K562 (cell line): ENCODE measurements around the gene CLEC17A. TPM values are rescaled to one million over a fixed set of nuclear protein-coding genes. Genes with fewer than 3 reads are reported as not detected.
A peak's percentile ranks its signal among the peaks of the same experiment; 100 is the strongest.

ENCODE experiments used
- ATAC-seq: fragments of 200-7000 bp; cut with Tn5 transposase; 3 replicates; pipeline ENCODE4 v1.9.1; 2020; ENCODE audit warnings: moderate library complexity
- BruUV-seq: library from RNA; stranded (reverse); fragments of 400-500 nt; replicated peaks from 2 replicates; lab custom pipeline; 2021; lab: Mats Ljungman, UMichigan
- CTCF ChIA-PET: fragments of 300-600 bp; formaldehyde crosslinking; extraction: SDS; loops from one replicate; lab custom pipeline; 2021; ENCODE audit warnings: low intra/inter-chr PET ratio; lab: Yijun Ruan, JAX
- POLR2A ChIA-PET: fragments of 300-600, 350-650 bp; sonication (Branson Sonifier 250); formaldehyde crosslinking; extraction: SDS; loops from one replicate; lab custom pipeline; 2021; ENCODE audit warnings: antibody characterized with exemption, inconsistent platforms; lab: Yijun Ruan, JAX
- DNase-seq, 4 experiments: peaks; one replicate each; pipeline versions ENCODE4 v3.0.0 to v3.0.0-alpha.2; 2011 to 2018; ENCODE audit warnings: low spot score in 3 of 4, mixed read lengths in 3 of 4; ENCODE audit errors: extremely low read depth in 1 of 4
- FAIRE-seq: peaks from 2 replicates; lab custom pipeline; 2011; peaks lifted over from hg19 to GRCh38; lab: Jason Lieb, UNC
- H2AFZ ChIP-seq: 2 replicates; pipeline ENCODE4 v1.6.0; 2011; ENCODE audit warnings: low read depth, low read length, control low read depth, inconsistent platforms
- H3K27ac ChIP-seq: fragments of 200-600 bp; 3 replicates; pipeline ENCODE4 v1.8.0; 2011; ENCODE audit warnings: low read depth, mild to moderate bottlenecking, control low read depth, inconsistent platforms, low read length, moderate library complexity, mixed read lengths; ENCODE audit errors: extremely low read depth
- H3K27me3 ChIP-seq, 2 experiments: fragments of 300-600 bp in 1 of 2; 2 replicates in 1 of 2; 3 replicates in 1 of 2; pipeline versions ENCODE4 v1.6.0 to v1.8.0; 2011; ENCODE audit warnings: inconsistent platforms in 2 of 2, low read length in 2 of 2, mild to moderate bottlenecking in 1 of 2, mixed read lengths in 1 of 2, moderate library complexity in 1 of 2; ENCODE audit not compliant: control insufficient read depth in 2 of 2, insufficient read depth in 2 of 2
- H3K36me3 ChIP-seq: fragments of 300-600 bp; 3 replicates; pipeline ENCODE4 v1.8.0; 2011; ENCODE audit warnings: mild to moderate bottlenecking, low read length, inconsistent platforms; ENCODE audit not compliant: control insufficient read depth, insufficient read depth
- H3K4me1 ChIP-seq, 2 experiments: fragments of 200-600 bp in 1 of 2; replicated peaks in 1 of 2; 2 replicates in 1 of 2; 3 replicates in 1 of 2; pipeline versions ENCODE4 v1.5.1 to v1.8.0; 2011; ENCODE audit warnings: inconsistent platforms in 2 of 2, low read length in 2 of 2, mild to moderate bottlenecking in 1 of 2, mixed read lengths in 1 of 2, moderate library complexity in 1 of 2; ENCODE audit not compliant: control insufficient read depth in 2 of 2, insufficient read depth in 2 of 2
- H3K4me2 ChIP-seq: 2 replicates; pipeline ENCODE4 v1.6.1; 2011; ENCODE audit warnings: low read length, control low read depth, inconsistent platforms, mixed read lengths; ENCODE audit not compliant: insufficient read depth
- H3K4me3 ChIP-seq: fragments of 200-600 bp; sonication (generic), shearing (Covaris generic); 2 replicates; pipeline ENCODE4 v1.5.1; 2016; ENCODE audit warnings: control low read depth, inconsistent platforms
- H3K79me2 ChIP-seq: fragments of 200-600 bp; 3 replicates; pipeline ENCODE4 v1.8.0; 2011; ENCODE audit warnings: low read length, inconsistent platforms; ENCODE audit not compliant: control insufficient read depth, insufficient read depth
- H3K9ac ChIP-seq, 2 experiments: 2 replicates each; pipeline versions ENCODE4 v1.6.0 to v1.6.1; 2011; ENCODE audit warnings: low read depth in 2 of 2, low read length in 2 of 2, control low read depth in 1 of 2, inconsistent platforms in 1 of 2, mild to moderate bottlenecking in 1 of 2, mixed read lengths in 1 of 2; ENCODE audit not compliant: insufficient read depth in 1 of 2
- H3K9me1 ChIP-seq: one replicate; pipeline ENCODE4 v1.6.0; 2011; ENCODE audit warnings: inconsistent platforms, mild to moderate bottlenecking, low read length, moderate library complexity; ENCODE audit not compliant: control insufficient read depth, insufficient read depth
- H3K9me3 ChIP-seq: replicated peaks from 2 replicates; pipeline ENCODE4 v1.5.1; 2011; ENCODE audit warnings: low read depth, low read length, inconsistent platforms; ENCODE audit not compliant: control insufficient read depth, insufficient read depth
- H4K20me1 ChIP-seq: replicated peaks from 2 replicates; pipeline ENCODE4 v1.6.1; 2011; ENCODE audit warnings: low read length, inconsistent platforms, mixed read lengths; ENCODE audit not compliant: control insufficient read depth, insufficient read depth
- BACH1 ChIP-seq: fragments of 200-800 bp; sonication (Bioruptor generic); IDR thresholded peaks from 2 replicates; pipeline ENCODE4 v1.6.1; 2016; ENCODE audit warnings: missing genetic modification characterization, missing compliant biosample characterization
- HOMEZ ChIP-seq: fragments of 250-450 bp; sonication (Bioruptor Pico); IDR thresholded peaks from 2 replicates; pipeline ENCODE4 v1.4.0; 2020; ENCODE audit warnings: mild to moderate bottlenecking, moderate library complexity
- KDM1A ChIP-seq, 2 experiments: fragments of 450-650 bp; IDR thresholded peaks; 2 replicates each; pipeline ENCODE4 v1.6.1; 2016; ENCODE audit warnings: mild to moderate bottlenecking in 2 of 2
- RBM25 ChIP-seq: fragments of 200-400 bp; formaldehyde crosslinking; IDR thresholded peaks from 2 replicates; pipeline ENCODE4 v1.6.1; 2018; ENCODE audit warnings: low read length, low read depth, moderate library complexity; ENCODE audit not compliant: severe bottlenecking
- TFE3 ChIP-seq: fragments of 450-650 bp; formaldehyde crosslinking; IDR thresholded peaks from 2 replicates; pipeline ENCODE4 v1.4.0; 2020; ENCODE audit warnings: mild to moderate bottlenecking, mixed read lengths
- USF1 ChIP-seq: sonication (generic); formaldehyde crosslinking; IDR thresholded peaks from 2 replicates; pipeline ENCODE4 v1.9.0; 2022; ENCODE audit warnings: mild to moderate bottlenecking, missing genetic modification reagents
- ZNF134 ChIP-seq: fragments of 250-450 bp; sonication (Bioruptor Pico); conservative IDR thresholded peaks from 2 replicates; pipeline ENCODE4 v1.4.0; 2020
- ZNF407 ChIP-seq: fragments of 450-650 bp; IDR thresholded peaks from 2 replicates; pipeline ENCODE4 v1.6.1; 2016; ENCODE audit warnings: low read depth
- ZNF668 ChIP-seq: fragments of 250-450 bp; sonication (Bioruptor Pico); IDR thresholded peaks from 2 replicates; pipeline ENCODE4 v1.8.0; 2022; ENCODE audit warnings: mild to moderate bottlenecking, inconsistent platforms
- WGBS: fragments of 100-300 bp; shearing (Covaris generic); methylation state at CpG from one replicate; pipeline ENCODE4 v1.1.6; 2016; ENCODE audit warnings: low coverage, mixed read lengths; ENCODE audit not compliant: insufficient coverage; ENCODE audit errors: missing lambda C conversion rate; 5-methylcytosine and 5-hydroxymethylcytosine counted together
- in situ Hi-C: fragments of 300-500 bp; cut with MboI; formaldehyde crosslinking; loops from 4 replicates; pipeline ENCODE4 v1.15.0; 2018; ENCODE audit warnings: inconsistent platforms, mixed read lengths
- intact Hi-C: fragments of 100-400 bp; cut with micrococcal nuclease; formaldehyde crosslinking; loops from 2 replicates; pipeline ENCODE4 v1.14.2; 2022
- polyA plus RNA-seq, 8 experiments: library from polyadenylated mRNA; depleted of rRNA in 4 of 8; stranded (reverse) in 5 of 8; unstranded in 3 of 8; fragments of >200 nt; fragmentation: Nextera tagmentation in 2 of 8; fragmentation: Illumina TruSeq in 1 of 8; extraction: Ambion mirVana in 2 of 8; extraction: Trizol in 1 of 8; gene quantifications; 2 replicates each; pipeline versions ENCODE4 v1.2.1 to v1.2.3, GENCODE V29; 2011 to 2014; ENCODE audit warnings: inconsistent platforms in 1 of 8, missing spikeins in 1 of 8
- total RNA-seq, 7 experiments: library from RNA; depleted of rRNA in 6 of 7; stranded (reverse); fragments of >200 nt in 6 of 7; fragmentation: Illumina TruSeq in 2 of 7; extraction: Trizol in 2 of 7; gene quantifications; 2 replicates each; pipeline versions ENCODE4 v1.2.1 to v1.2.3, GENCODE V29; 2011 to 2021; ENCODE audit warnings: low replicate concordance in 1 of 7

Gene CLEC17A
- total and polyA plus RNA-seq, 9 of the 15 experiments (the other 6 are each of a cell fraction or from before 2014, with no cell fraction given), result 0.03 TPM; not detected in 8

- Histone ChIP-seq H4K20me1 (no peaks in the 10 kb centered on the region), H3K4me3 (no peak overlapping the region), H3K9me1 (no peaks in the 10 kb centered on the region), H2AFZ (no peak overlapping the region), H3K9me3 (no peaks in the 10 kb centered on the region), H3K79me2 (no peaks in the 10 kb centered on the region), H3K4me2 (no peak overlapping the region), H3K4me1 (no peaks in the 10 kb centered on the region), H3K9ac (no peak overlapping the region), H3K27ac (no peak overlapping the region), H3K36me3 (no peaks in the 10 kb centered on the region), H3K27me3 (peaks cover 2 to 10% of the 10 kb centered on the region in 2 experiments; a peak in 2 of 5 replicates)
- intact Hi-C loops, result no loop called here
- in situ Hi-C loops, result no loop called here
- ChIA-PET POLR2A (no interaction called here), CTCF (no interaction called here)
- 0% methylated on average over 2 of the region's 2 CpGs for WGBS
- FAIRE-seq (no peak), ATAC-seq (no peak), DNase-seq (no peak)
- BruUV-seq, result no TSS peak
- TF ChIP-seq ZNF134 (CRISPR knock-in tag) (peak; percentile 97), ZNF407 (peak; percentile 60; the same call in 1 of the 2 replicates), TFE3 (CRISPR knock-in tag) (peak; percentile 18; the same call in 1 of the 2 replicates), KDM1A (IDR thresholded peaks at IDR 0.05) (0 out of 4 replicates have a peak, but pooled peaks of 1 of the 2 experiments have one; percentile 23), RBM25 (peak; percentile 59), USF1 (peak; percentile 47; the same call in 1 of the 2 replicates), HOMEZ (no peak), ZNF668 (no peak), BACH1 (tag) (no peak)
- TF ChIP-seq, all 486 proteins: peak for 6
Observed at GRCh38 chr19:14648506-14648905, 65.6 kb downstream of the CLEC17A start.
